ENCODE data around the gene CNTD1.
A peak's percentile ranks its signal among the peaks of the same experiment; 100 is the strongest.

CNTD1 gene

DNA sequence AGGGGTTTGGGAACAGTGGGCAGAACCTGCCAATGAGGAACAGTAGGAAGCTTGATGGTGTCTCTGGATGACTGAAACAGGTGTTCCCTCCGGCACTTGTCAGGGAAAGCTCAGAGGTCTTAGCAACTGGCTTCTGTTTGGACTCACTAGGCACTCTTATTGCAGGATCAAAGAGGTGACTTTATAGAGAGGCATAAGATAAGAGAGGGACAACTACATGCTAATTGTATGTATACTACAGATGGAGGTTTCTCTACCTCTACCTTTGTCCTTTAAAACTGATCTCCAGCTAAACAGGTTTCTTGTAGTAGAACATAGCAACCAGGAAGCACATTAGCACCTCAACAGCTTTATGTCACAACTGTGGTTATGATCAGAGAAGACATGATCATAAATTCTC is 7.6 kb downstream of the CNTD1 start:
- DNase-seq: no peak

DNA sequence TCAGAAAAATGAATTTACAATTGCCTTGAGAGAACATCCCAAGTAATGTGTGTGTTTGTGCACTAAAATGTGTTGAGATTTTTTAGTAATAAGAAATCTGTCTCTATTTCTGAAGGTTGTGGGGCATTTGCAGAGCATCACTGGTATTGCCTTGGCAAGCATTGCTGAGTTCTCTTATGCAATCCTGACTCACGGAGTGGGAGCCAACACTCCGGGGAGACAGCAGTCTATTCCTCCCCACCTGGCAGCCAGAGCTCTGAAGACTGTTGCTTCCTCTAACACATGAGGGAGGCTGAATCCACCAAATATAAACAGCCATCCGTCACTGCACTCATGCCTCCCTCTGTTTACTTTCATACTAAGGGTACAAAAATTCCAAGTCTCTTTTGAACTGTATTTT is 10.6 kb downstream of the CNTD1 start:
- DNase-seq: peak; percentile 60 to 64

DNA sequence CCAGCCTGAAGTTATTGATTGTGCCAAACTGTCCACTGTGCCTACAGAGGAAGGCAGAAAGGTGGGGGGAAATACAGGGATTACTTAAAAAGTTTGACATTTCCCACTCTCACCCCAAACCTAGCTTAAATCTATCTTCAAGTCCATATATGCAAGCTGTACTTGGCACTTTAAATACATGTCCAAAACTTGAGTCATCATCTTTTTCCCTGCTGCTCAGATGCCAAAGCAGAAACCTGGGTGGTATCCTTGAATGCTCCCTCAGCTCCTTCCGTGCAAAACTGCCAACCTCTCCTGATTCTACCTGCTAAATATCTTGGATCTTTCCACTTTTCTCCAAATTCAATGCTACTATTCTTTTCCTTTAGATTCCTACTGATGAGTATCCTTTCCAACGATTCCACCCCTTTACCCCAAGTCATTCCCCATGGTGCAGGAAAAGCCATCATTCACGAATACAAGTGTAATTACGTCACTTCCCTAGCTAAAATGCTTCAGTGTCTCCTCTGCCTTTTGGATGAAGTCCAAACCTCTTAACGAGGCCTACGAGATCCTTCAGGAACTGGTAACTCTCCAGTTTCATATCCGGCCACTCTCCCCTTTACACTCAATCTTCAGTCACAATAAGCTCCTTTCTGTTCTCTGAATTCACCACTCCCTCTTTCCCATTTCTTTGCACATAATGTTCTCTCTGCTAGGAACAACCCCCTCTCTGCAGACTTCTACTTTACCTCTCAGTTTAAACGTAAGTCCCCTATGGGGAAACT is 16.2 kb downstream of the CNTD1 start:
- DNase-seq: no peak

GRCh38 chr17:42817866-42818265 is 19.2 kb downstream of the CNTD1 start:
- no peak for DNase-seq

DNA sequence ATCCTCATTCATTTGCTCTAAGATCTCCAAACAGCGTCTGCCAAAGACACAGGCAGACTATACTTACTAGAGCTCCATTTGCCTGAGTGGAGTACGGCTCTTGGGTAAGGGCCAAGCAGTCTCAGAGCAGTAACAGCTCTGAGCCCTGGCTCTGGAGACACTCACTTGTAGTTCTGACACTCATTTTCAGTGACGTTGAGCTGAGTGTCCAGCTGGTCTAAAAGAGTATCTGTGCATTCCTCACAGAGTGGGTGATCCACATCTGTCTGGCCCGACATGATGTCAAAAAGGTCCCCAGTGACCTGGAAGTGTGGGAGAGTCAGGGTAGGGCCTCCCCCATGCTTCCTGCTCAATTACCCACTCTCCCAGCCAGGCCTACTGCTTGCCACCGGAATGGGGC is 19.7 kb downstream of the CNTD1 start:
- DNase-seq: no peak

GRCh38 chr17:42819939-42820535 is 21.4 kb downstream of the CNTD1 start:
- DNase-seq: peak; percentile 80 to 81

GRCh38 chr17:42821176-42821575 is 22.5 kb downstream of the CNTD1 start:
- DNase-seq: no peak

DNA sequence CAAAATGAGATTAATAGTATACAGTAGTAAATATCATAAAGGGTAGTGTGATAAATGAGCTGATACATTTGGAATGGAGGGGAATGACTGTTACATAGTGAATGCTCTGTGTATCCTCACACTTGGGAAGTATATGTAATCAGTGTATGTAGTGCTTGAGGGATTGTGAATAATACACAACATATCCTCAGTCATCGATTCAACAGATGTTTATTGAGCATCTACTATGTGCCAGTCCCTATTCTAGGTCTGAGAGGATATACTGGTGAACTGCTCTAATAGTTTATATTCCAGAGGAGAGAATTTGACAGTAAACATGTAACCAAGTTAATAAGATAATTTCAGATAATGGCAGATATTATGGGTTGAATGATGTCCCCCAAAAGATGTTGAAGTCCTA is 28.8 kb downstream of the CNTD1 start:
- DNase-seq: no peak

GRCh38 chr17:42830971-42831370 is 32.3 kb downstream of the CNTD1 start:
- DNase-seq: no peak

GRCh38 chr17:42832213-42832933 is 33.7 kb downstream of the CNTD1 start:
- no peak for DNase-seq

GRCh38 chr17:42832934-42833766 is 34.5 kb downstream of the CNTD1 start, which contains the start of gene PSME3:
Gene PSME3 (plus strand): TSS chr17:42833397. CDS start chr17:42833632, 235 bp downstream.
- peak; percentile 90 to 95 for DNase-seq

- no peak for DNase-seq
Observed at GRCh38 chr17:42833767-42834422, 35.2 kb downstream of the CNTD1 start.

DNA sequence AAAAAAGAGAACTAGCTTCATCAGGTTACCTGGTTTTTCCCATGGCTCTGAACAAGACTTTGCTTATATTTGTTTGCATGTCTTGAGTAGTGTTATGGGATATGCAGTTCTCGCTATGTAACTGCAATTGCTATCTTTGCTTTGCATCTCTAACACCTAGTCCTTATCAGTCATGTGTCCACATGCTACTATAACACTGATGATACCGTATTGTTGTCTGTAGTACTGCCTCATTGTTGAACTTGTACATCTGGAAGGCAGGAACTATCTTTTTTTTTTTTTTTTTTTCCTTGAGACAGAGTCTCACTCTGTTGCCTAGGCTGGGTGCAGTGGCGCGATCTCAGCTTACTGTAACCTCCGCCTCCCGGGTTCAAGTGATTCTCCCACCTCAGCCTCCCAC is 37.1 kb downstream of the CNTD1 start:
- DNase-seq: no peak

- DNase-seq: no peak
Observed at GRCh38 chr17:42841975-42842685, 43.5 kb downstream of the CNTD1 start.

- DNase-seq: peak; percentile 49 to 73
Observed at GRCh38 chr17:42843358-42843934, 44.8 kb downstream of the CNTD1 start.

GRCh38 chr17:42844271-42844670 is 45.6 kb downstream of the CNTD1 start, which contains the start of gene AOC2:
Gene AOC2 (plus strand): TSS chr17:42844580. CDS start chr17:42844627, 47 bp downstream.
- no peak for DNase-seq

DNA sequence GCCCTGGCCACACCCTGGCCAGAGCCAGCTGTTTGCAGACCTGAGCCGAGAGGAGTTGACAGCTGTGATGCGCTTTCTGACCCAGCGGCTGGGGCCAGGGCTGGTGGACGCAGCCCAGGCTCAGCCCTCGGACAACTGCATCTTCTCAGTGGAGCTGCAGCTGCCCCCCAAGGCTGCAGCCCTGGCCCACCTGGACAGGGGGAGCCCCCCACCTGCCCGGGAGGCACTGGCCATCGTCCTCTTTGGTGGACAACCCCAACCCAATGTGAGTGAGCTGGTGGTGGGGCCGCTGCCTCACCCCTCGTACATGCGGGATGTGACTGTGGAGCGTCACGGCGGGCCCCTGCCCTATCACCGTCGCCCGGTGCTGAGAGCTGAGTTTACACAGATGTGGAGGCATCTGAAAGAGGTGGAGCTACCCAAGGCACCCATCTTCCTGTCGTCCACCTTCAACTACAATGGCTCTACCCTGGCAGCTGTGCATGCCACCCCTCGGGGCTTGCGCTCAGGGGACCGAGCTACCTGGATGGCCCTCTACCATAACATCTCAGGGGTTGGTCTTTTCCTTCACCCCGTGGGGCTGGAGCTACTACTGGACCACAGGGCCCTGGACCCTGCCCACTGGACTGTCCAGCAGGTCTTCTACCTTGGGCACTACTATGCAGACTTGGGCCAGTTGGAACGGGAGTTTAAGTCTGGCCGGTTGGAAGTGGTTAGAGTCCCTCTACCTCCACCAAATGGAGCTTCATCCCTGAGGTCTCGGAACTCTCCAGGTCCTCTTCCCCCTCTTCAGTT is 46.3 kb downstream of the CNTD1 start:
- DNase-seq: no peak

- no peak for DNase-seq
Observed at GRCh38 chr17:42845556-42845917, 46.9 kb downstream of the CNTD1 start.

DNA sequence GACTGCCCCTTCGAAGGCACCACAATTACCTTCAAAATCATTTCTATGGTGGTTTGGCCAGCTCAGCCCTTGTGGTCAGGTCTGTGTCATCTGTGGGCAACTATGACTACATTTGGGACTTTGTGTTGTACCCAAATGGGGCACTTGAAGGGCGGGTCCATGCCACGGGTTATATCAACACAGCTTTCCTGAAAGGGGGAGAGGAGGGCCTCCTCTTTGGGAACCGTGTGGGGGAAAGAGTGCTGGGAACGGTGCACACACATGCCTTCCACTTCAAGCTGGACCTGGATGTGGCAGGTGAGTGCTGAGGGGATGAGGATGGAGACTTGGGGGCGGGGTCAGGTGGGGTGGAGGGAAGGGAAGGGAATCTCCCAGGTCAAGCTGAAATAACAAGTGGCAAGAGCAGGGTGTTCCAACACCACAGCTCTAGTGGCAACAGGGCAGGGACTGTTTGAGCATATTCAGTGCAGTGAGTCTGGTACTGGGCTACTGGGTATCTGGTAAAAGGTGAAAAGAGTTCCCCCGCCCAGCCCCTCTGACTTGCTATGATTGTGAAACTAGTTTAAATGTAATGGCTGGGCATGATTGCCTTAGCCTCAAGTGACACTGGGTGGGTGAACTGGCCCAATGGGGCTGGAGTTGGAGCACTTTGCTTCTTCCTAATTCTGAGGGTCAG is 47.4 kb downstream of the CNTD1 start:
- no peak for DNase-seq

Data from AML-193 (cell line).